ENCODE measurements around the gene SNAPC4. TPM values are rescaled to one million over a fixed set of nuclear protein-coding genes. Genes with fewer than 3 reads are reported as not detected.
A peak's percentile ranks its signal among the peaks of the same experiment; 100 is the strongest.

The SNAPC4 gene
- total RNA-seq, 1 experiment from 2014 or later, result 16.9 TPM

- DNase-seq (ENCODE audit: low spot score), result no peak
Observed at GRCh38 chr9:136392538-136393449, 7.2 kb downstream of the SNAPC4 start.

GRCh38 chr9:136391737-136392537 is 8.0 kb downstream of the SNAPC4 start:
- no peak for DNase-seq (ENCODE audit: low spot score)

- DNase-seq (ENCODE audit: low spot score), result no peak
Observed at GRCh38 chr9:136389396-136389795, 10.6 kb downstream of the SNAPC4 start.

- DNase-seq (ENCODE audit: low spot score), result no peak
Observed at GRCh38 chr9:136387217-136387616, 12.8 kb downstream of the SNAPC4 start.

GRCh38 chr9:136386018-136386417 is 14.0 kb downstream of the SNAPC4 start:
- DNase-seq (ENCODE audit: low spot score), result peak; percentile 91

GRCh38 chr9:136385015-136385414 is 15.0 kb downstream of the SNAPC4 start:
- no peak for DNase-seq (ENCODE audit: low spot score)

GRCh38 chr9:136383436-136383835 is 16.5 kb downstream of the SNAPC4 start:
- no peak for DNase-seq (ENCODE audit: low spot score)

GRCh38 chr9:136381966-136382513 is 17.9 kb downstream of the SNAPC4 start:
- no peak for DNase-seq (ENCODE audit: low spot score)

- no peak for DNase-seq (ENCODE audit: low spot score)
Observed at GRCh38 chr9:136381311-136381710, 18.7 kb downstream of the SNAPC4 start.

- DNase-seq (ENCODE audit: low spot score), result no peak
Observed at GRCh38 chr9:136380381-136380780, 19.6 kb downstream of the SNAPC4 start.

- DNase-seq (ENCODE audit: low spot score), result no peak
Observed at GRCh38 chr9:136379891-136380290, 20.1 kb downstream of the SNAPC4 start.

GRCh38 chr9:136379401-136379800 is 20.6 kb downstream of the SNAPC4 start:
- no peak for DNase-seq (ENCODE audit: low spot score)

GRCh38 chr9:136379003-136379287 is 21.0 kb downstream of the SNAPC4 start:
- DNase-seq (ENCODE audit: low spot score), result no peak

- DNase-seq (ENCODE audit: low spot score), result no peak
Observed at GRCh38 chr9:136378170-136379002, 21.6 kb downstream of the SNAPC4 start.

- DNase-seq (ENCODE audit: low spot score), result no peak
Observed at GRCh38 chr9:136377341-136378169, 22.4 kb downstream of the SNAPC4 start.

GRCh38 chr9:136376457-136376856 is 23.5 kb downstream of the SNAPC4 start:
- no peak for DNase-seq (ENCODE audit: low spot score)

- no peak for DNase-seq (ENCODE audit: low spot score)
Observed at GRCh38 chr9:136375096-136375495, 24.9 kb downstream of the SNAPC4 start.

GRCh38 chr9:136374183-136374575 is 25.8 kb downstream of the SNAPC4 start:
- DNase-seq (ENCODE audit: low spot score), result no peak

- no peak for DNase-seq (ENCODE audit: low spot score)
Observed at GRCh38 chr9:136373300-136374182, 26.4 kb downstream of the SNAPC4 start, which contains the start of gene CARD9. CARD9 (minus strand) TSS chr9:136373669; CDS start chr9:136372078, 1,591 bp downstream.

Data from A172 (cell line).